GM20431 (cell line): ENCODE results near the gene EEF1A1.

Source experiments
- in situ Hi-C: fragments of 300-500 bp; cut with MseI, MboI; formaldehyde crosslinking; loops from one replicate; pipeline ENCODE4 v1.15.0; 2020; ENCODE audit warnings: low sequenced_read_pairs; ENCODE audit not compliant: unreplicated experiment

EEF1A1 gene

GRCh38 chr6:73509851-73510250, 11.0 kb downstream of the EEF1A1 start:
- in situ Hi-C loops: loop anchor here (25.0 kb wide), 1 partner anchor 102 kb away; no protein-coding TSS in a partner anchor

- in situ Hi-C loops: loop anchor here (25.0 kb wide), 1 partner anchor 104 kb away; no protein-coding TSS in a partner anchor
Measured at GRCh38 chr6:73508776-73509175, 12.1 kb downstream of the EEF1A1 start.

GRCh38 chr6:73506246-73506645, 14.6 kb downstream of the EEF1A1 start:
- in situ Hi-C loops: loop anchor here (25.0 kb wide), 1 partner anchor 106 kb away; no protein-coding TSS in a partner anchor

- in situ Hi-C loops: loop anchor here (25.0 kb wide), 1 partner anchor 107 kb away; no protein-coding TSS in a partner anchor
Measured at GRCh38 chr6:73505705-73506104, 15.1 kb downstream of the EEF1A1 start.

- in situ Hi-C loops: loop anchor here (25.0 kb wide), 1 partner anchor 107 kb away; no protein-coding TSS in a partner anchor
Measured at GRCh38 chr6:73505142-73505541, 15.7 kb downstream of the EEF1A1 start.

GRCh38 chr6:73504160-73504559, 16.7 kb downstream of the EEF1A1 start:
- in situ Hi-C loops: loop anchor here (25.0 kb wide), 1 partner anchor 108 kb away; no protein-coding TSS in a partner anchor

- in situ Hi-C loops: loop anchor here (25.0 kb wide), 1 partner anchor 109 kb away; no protein-coding TSS in a partner anchor
Measured at GRCh38 chr6:73503027-73503772, 17.6 kb downstream of the EEF1A1 start.

GRCh38 chr6:73497915-73498314, 22.9 kb downstream of the EEF1A1 start:
- in situ Hi-C loops: no loop called here

GRCh38 chr6:73491377-73491776, 29.5 kb downstream of the EEF1A1 start:
- in situ Hi-C loops: no loop called here

- in situ Hi-C loops: no loop called here
Measured at GRCh38 chr6:73487473-73487872, 33.4 kb downstream of the EEF1A1 start.

GRCh38 chr6:73484438-73484837, 36.4 kb downstream of the EEF1A1 start:
- in situ Hi-C loops: no loop called here

- in situ Hi-C loops: no loop called here
Measured at GRCh38 chr6:73481969-73482368, 38.9 kb downstream of the EEF1A1 start.

- in situ Hi-C loops: no loop called here
Measured at GRCh38 chr6:73477407-73477806, 43.4 kb downstream of the EEF1A1 start.

GRCh38 chr6:73476723-73477122, 44.1 kb downstream of the EEF1A1 start:
- in situ Hi-C loops: no loop called here

- in situ Hi-C loops: no loop called here
Measured at GRCh38 chr6:73471686-73472290, 49.0 kb downstream of the EEF1A1 start.
